ENCODE data around the gene TRPV5.
"Not testable (repeated sequence)": the region's sequence is repeated elsewhere in the genome, so short reads cannot be mapped to it uniquely, and the experiment has no call there.

The TRPV5 gene

GRCh38 chr7:142933624-142934023 lies at the start of gene TRPV5:
TSS of gene TRPV5 (minus strand) at chr7:142933746. CDS start at chr7:142933459, 287 bp downstream.
- Mint-ChIP-seq H3K27ac (peak within 1 kb of the TSS; percentile 22), H3K4me3 (no peak within 1 kb of the TSS), H3K36me3 (no peaks in the 10 kb centered on the region), H3K4me1 (no peaks in the 10 kb centered on the region), H3K27me3 (peaks cover 10% of the 10 kb centered on the region), H3K9me3 (no peaks in the 10 kb centered on the region)
- DNase-seq = no peak
- CTCF ChIA-PET = no interaction called here

GRCh38 chr7:142978402-142978801 lies 44.9 kb upstream of the TRPV5 start:
- H3K4me1 Mint-ChIP-seq, H3K36me3 Mint-ChIP-seq, H3K4me3 Mint-ChIP-seq, H3K27ac Mint-ChIP-seq, CTCF ChIA-PET, DNase-seq, H3K9me3 Mint-ChIP-seq: not testable (repeated sequence)
- H3K27me3 Mint-ChIP-seq = peaks cover 32% of the 10 kb centered on the region

- CTCF ChIA-PET = no interaction called here
- DNase-seq = no peak
- Mint-ChIP-seq H3K36me3 (no peaks in the 10 kb centered on the region), H3K9me3 (peaks cover 2% of the 10 kb centered on the region), H3K27ac (no peak overlapping the region), H3K4me3 (no peak overlapping the region), H3K27me3 (peaks cover 18% of the 10 kb centered on the region), H3K4me1 (no peaks in the 10 kb centered on the region)
Observed at GRCh38 chr7:142974626-142975025, 41.1 kb upstream of the TRPV5 start.

- Mint-ChIP-seq H3K36me3 (no peaks in the 10 kb centered on the region), H3K27me3 (peaks cover 25% of the 10 kb centered on the region), H3K4me1 (no peaks in the 10 kb centered on the region), H3K4me3 (no peak overlapping the region), H3K27ac (no peak overlapping the region), H3K9me3 (no peaks in the 10 kb centered on the region)
- DNase-seq = no peak
- CTCF ChIA-PET = no interaction called here
Observed at GRCh38 chr7:142969183-142969582, 35.6 kb upstream of the TRPV5 start.

- Mint-ChIP-seq H3K27me3 (peaks cover 31% of the 10 kb centered on the region), H3K4me1 (no peaks in the 10 kb centered on the region), H3K9me3 (no peaks in the 10 kb centered on the region), H3K4me3 (no peak overlapping the region), H3K27ac (no peak overlapping the region), H3K36me3 (no peaks in the 10 kb centered on the region)
- DNase-seq = no peak
- CTCF ChIA-PET = interaction anchor here (0.8 kb wide), 1 partner anchor 664 kb away, joined by 3 read pairs; no protein-coding TSS in a partner anchor
Observed at GRCh38 chr7:142968229-142968628, 34.7 kb upstream of the TRPV5 start.

- peaks cover 36% of the 10 kb centered on the region for H3K27me3 Mint-ChIP-seq
- H3K9me3 Mint-ChIP-seq = no peaks in the 10 kb centered on the region
- CTCF ChIA-PET = no interaction called here
Observed at GRCh38 chr7:142964502-142965246, 31.1 kb upstream of the TRPV5 start.

GRCh38 chr7:142963993-142964392 lies 30.4 kb upstream of the TRPV5 start:
- Mint-ChIP-seq H3K4me3 (no peak overlapping the region), H3K27ac (no peak overlapping the region), H3K9me3 (no peaks in the 10 kb centered on the region), H3K4me1 (no peaks in the 10 kb centered on the region), H3K27me3 (peaks cover 39% of the 10 kb centered on the region), H3K36me3 (no peaks in the 10 kb centered on the region)
- CTCF ChIA-PET = interaction anchor here (0.6 kb wide), 1 partner anchor 523 kb away, joined by 3 read pairs; no protein-coding TSS in a partner anchor
- DNase-seq = no peak

More at GRCh38 chr7:142964502-142965246, 31.1 kb upstream of the TRPV5 start:
- DNase-seq = no peak
- Mint-ChIP-seq H3K36me3 (no peaks in the 10 kb centered on the region), H3K27ac (no peak overlapping the region), H3K4me1 (no peaks in the 10 kb centered on the region), H3K4me3 (no peak overlapping the region)

GRCh38 chr7:142962991-142963390 lies 29.4 kb upstream of the TRPV5 start:
- Mint-ChIP-seq H3K36me3 (no peaks in the 10 kb centered on the region), H3K27me3 (peaks cover 32% of the 10 kb centered on the region), H3K4me1 (no peaks in the 10 kb centered on the region), H3K9me3 (no peaks in the 10 kb centered on the region), H3K27ac (no peak overlapping the region), H3K4me3 (no peak overlapping the region)
- CTCF ChIA-PET = no interaction called here
- DNase-seq = no peak

GRCh38 chr7:142961973-142962926 lies 28.7 kb upstream of the TRPV5 start, which contains the start of gene KEL:
TSS of gene KEL (minus strand) at chr7:142962363. CDS start at chr7:142962206, 157 bp downstream.
- H3K27me3 Mint-ChIP-seq = peaks cover 28% of the 10 kb centered on the region
- H3K9me3 Mint-ChIP-seq = no peaks in the 10 kb centered on the region
- CTCF ChIA-PET = interaction anchor here (0.9 kb wide), 1 partner anchor 41 kb away, joined by 3 read pairs; no protein-coding TSS in a partner anchor
- no peaks in the 10 kb centered on the region for H3K36me3 Mint-ChIP-seq
- no peak within 1 kb of the TSS for H3K4me3 Mint-ChIP-seq
- no peak for DNase-seq
- H3K4me1 Mint-ChIP-seq = no peaks in the 10 kb centered on the region
- no peak within 1 kb of the TSS for H3K27ac Mint-ChIP-seq

- Mint-ChIP-seq H3K4me3 (no peak overlapping the region), H3K36me3 (no peaks in the 10 kb centered on the region), H3K9me3 (no peaks in the 10 kb centered on the region), H3K27ac (no peak overlapping the region), H3K27me3 (peaks cover 29% of the 10 kb centered on the region), H3K4me1 (no peaks in the 10 kb centered on the region)
- CTCF ChIA-PET = interaction anchor here (0.9 to 1.5 kb wide), 4 partner anchors 18 to 82 kb away, joined by 3 to 5 read pairs (median 4); no protein-coding TSS in a partner anchor
- DNase-seq = no peak
Observed at GRCh38 chr7:142961595-142961972, 28.0 kb upstream of the TRPV5 start.

GRCh38 chr7:142960955-142961512 lies 27.5 kb upstream of the TRPV5 start:
- no peaks in the 10 kb centered on the region for H3K4me1 Mint-ChIP-seq
- no peak overlapping the region for H3K4me3 Mint-ChIP-seq
- peaks cover under 1% of the 10 kb centered on the region for H3K36me3 Mint-ChIP-seq
- CTCF ChIA-PET = interaction anchor here (0.9 to 1.5 kb wide), 5 partner anchors 17 to 260 kb away, joined by 3 to 5 read pairs (median 3); no protein-coding TSS in a partner anchor
- H3K27ac Mint-ChIP-seq = no peak overlapping the region
- H3K27me3 Mint-ChIP-seq = peaks cover 34% of the 10 kb centered on the region
- DNase-seq = no peak
- peaks cover 4% of the 10 kb centered on the region for H3K9me3 Mint-ChIP-seq

- peaks cover 4% of the 10 kb centered on the region for H3K36me3 Mint-ChIP-seq
- CTCF ChIA-PET = no interaction called here
Observed at GRCh38 chr7:142959202-142959601, 25.7 kb upstream of the TRPV5 start.

GRCh38 chr7:142957723-142958122 lies 24.2 kb upstream of the TRPV5 start:
- no peak overlapping the region for H3K27ac Mint-ChIP-seq
- H3K27me3 Mint-ChIP-seq = peaks cover 47% of the 10 kb centered on the region
- no peaks in the 10 kb centered on the region for H3K4me1 Mint-ChIP-seq
- no peak for DNase-seq
- H3K4me3 Mint-ChIP-seq = no peak overlapping the region
- H3K9me3 Mint-ChIP-seq = peaks cover 17% of the 10 kb centered on the region
- CTCF ChIA-PET = no interaction called here
- peaks cover 4% of the 10 kb centered on the region for H3K36me3 Mint-ChIP-seq

More at GRCh38 chr7:142959202-142959601, 25.7 kb upstream of the TRPV5 start:
- no peak for DNase-seq
- Mint-ChIP-seq H3K4me3 (no peak overlapping the region), H3K27ac (no peak overlapping the region), H3K9me3 (peaks cover 13% of the 10 kb centered on the region), H3K4me1 (no peaks in the 10 kb centered on the region), H3K27me3 (peaks cover 41% of the 10 kb centered on the region)
